ENCODE results near the gene EPM2AIP1.
"Not testable (repeated sequence)": the region's sequence is repeated elsewhere in the genome, so short reads cannot be mapped to it uniquely, and the experiment has no call there.

EPM2AIP1 gene

DNA sequence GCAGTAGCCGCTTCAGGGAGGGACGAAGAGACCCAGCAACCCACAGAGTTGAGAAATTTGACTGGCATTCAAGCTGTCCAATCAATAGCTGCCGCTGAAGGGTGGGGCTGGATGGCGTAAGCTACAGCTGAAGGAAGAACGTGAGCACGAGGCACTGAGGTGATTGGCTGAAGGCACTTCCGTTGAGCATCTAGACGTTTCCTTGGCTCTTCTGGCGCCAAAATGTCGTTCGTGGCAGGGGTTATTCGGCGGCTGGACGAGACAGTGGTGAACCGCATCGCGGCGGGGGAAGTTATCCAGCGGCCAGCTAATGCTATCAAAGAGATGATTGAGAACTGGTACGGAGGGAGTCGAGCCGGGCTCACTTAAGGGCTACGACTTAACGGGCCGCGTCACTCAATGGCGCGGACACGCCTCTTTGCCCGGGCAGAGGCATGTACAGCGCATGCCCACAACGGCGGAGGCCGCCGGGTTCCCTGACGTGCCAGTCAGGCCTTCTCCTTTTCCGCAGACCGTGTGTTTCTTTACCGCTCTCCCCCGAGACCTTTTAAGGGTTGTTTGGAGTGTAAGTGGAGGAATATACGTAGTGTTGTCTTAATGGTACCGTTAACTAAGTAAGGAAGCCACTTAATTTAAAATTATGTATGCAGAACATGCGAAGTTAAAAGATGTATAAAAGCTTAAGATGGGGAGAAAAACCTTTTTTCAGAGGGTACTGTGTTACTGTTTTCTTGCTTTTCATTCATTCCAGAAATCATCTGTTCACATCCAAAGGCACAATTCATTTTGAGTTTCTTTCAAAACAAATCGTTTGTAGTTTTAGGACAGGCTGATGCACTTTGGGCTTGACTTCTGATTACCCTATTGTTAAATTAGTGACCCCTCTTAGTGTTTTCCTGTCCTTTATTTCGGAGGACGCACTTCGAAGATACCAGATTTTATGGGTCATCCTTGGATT lies 674 bp upstream of the EPM2AIP1 start, which contains the start of gene MLH1:
Gene MLH1, plus strand, starts transcription at position 193 of the 958 bp plus-strand sequence. Its CDS starts 30 bp downstream, at position 223.
- DNase-seq (ENCODE audit: low read depth) = peak; percentile 86

- no peak for DNase-seq (ENCODE audit: low read depth)
These were observed 767 bp downstream of the EPM2AIP1 start for GRCh38 chr3:36991923-36992805.

DNA sequence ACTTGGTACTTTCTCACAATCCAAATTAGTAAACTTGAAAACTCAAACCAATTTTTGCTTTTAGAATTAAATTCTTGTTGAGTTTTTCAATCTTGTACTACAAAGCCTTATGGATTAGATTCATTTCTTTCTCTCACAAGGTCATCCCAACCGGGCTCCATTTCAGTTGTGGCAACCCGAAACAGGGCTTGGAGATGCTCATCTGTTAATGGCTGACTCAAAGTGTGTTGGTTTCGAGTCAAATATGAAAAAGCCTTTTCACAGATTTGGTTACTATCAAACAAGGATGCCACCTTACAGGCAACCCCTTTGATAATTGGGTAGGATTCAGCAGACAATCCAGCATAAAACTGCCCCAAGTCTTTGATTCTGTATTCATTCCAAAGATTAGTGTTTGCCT lies 1.8 kb downstream of the EPM2AIP1 start:
- DNase-seq (ENCODE audit: low read depth) = no peak

DNA sequence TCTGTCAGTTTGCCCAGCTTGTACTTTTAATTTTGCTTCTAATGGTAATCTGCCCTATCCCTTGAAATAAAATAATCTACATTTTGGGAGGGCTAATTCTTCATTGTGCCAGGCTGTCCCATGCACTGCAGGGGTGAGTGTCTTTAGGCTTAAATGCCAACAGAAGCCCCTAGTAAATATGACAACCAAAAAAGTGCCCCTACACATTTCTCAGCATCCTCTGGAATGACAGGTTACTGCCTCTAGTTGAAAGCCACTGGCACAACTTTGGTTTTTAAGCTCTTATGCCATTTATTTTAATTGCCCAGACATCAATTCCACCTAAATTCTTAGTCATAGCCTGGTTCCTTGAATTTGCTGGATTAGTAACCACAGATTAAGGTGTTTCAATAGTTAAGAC lies 3.4 kb downstream of the EPM2AIP1 start:
- no peak for DNase-seq (ENCODE audit: low read depth)

- no peak for DNase-seq (ENCODE audit: low read depth)
These were observed 3.9 kb downstream of the EPM2AIP1 start for GRCh38 chr3:36989005-36989404.

DNA sequence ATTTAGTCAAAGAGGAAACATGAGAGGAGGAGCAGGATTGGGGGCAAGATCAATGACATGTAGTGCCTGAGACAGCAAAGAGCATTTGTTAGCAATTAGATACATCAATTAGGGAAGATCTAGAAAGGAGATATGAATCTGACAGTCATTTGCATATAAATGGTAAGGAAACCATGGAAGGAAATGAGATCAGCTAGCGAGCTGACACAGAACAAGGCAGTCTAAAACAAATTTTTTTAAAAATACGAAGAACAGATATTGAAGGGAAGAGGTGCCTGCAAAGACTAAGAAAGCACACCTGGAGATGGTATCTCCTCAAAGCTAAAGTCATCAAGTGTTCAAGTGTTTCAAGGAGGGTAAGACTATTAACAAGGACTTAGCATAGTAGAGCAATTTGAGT lies 4.6 kb downstream of the EPM2AIP1 start:
- no peak for DNase-seq (ENCODE audit: low read depth)

DNA sequence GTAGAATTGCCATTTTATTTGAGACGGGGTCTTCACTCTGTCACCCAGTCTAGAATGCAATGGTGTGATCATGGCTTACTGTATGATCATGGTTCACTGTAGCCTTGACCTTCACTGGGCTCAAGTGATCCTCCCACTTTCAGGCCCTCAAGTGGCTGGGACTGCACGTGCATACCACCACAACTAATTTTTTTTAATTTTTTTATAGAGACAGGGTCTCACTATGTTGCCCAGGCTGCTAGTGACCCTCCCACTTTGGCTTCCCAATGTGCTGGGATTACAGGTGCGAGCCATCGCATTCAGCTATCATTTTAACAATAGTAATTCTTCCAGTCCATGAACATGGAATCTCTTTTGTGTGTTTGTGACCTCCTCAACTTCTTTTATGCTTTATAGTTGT lies 11.9 kb downstream of the EPM2AIP1 start:
- DNase-seq (ENCODE audit: low read depth) = no peak

GRCh38 chr3:36973139-36973538 lies 19.8 kb downstream of the EPM2AIP1 start:
- no peak for DNase-seq (ENCODE audit: low read depth)

DNA sequence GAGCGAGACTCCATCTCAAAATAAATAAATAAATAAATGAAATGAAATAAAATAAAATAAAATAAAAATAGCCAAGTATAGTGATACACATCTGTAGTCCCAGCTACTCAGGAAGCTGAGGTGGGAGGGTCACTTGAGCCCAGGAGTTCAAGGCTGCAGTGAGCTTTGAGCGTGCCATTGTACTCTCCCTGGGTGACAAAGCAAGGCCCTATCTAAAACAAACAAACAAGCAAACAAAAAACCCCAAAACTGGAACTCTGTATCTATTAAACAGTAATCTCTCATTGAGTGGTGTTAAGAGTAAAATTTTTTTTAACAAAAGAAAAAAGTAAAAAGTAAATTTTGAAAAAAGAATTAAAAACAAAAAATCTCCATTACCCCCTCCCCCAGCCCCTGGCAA lies 20.8 kb downstream of the EPM2AIP1 start:
- no peak for DNase-seq (ENCODE audit: low read depth)

GRCh38 chr3:36969540-36970432 lies 23.1 kb downstream of the EPM2AIP1 start:
- no peak for DNase-seq (ENCODE audit: low read depth)

- no peak for DNase-seq (ENCODE audit: low read depth)
These were observed 23.8 kb downstream of the EPM2AIP1 start for GRCh38 chr3:36969085-36969484.

GRCh38 chr3:36965440-36965839 lies 27.5 kb downstream of the EPM2AIP1 start:
- DNase-seq (ENCODE audit: low read depth) = no peak

- DNase-seq (ENCODE audit: low read depth) = no peak
These were observed 28.1 kb downstream of the EPM2AIP1 start for GRCh38 chr3:36964817-36965216.

DNA sequence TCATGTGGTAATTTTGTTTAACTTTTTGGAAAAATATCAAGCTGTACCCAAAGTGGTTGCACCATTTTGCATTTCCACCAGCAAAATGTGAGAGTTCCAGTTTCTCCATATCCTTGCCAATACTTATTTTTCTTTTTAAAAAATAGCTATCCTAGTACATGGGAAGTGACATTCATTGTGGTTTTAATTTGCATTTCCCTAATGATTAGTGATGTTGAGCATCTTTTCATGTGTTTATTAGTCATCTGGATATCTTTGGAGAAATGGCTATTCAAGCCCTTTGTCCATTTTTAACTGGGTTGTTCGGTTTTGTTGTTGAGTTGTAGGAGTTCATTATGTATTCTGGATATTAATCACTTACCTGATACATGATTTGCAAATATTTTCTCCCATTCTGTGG lies 28.6 kb downstream of the EPM2AIP1 start:
- no peak for DNase-seq (ENCODE audit: low read depth)

DNA sequence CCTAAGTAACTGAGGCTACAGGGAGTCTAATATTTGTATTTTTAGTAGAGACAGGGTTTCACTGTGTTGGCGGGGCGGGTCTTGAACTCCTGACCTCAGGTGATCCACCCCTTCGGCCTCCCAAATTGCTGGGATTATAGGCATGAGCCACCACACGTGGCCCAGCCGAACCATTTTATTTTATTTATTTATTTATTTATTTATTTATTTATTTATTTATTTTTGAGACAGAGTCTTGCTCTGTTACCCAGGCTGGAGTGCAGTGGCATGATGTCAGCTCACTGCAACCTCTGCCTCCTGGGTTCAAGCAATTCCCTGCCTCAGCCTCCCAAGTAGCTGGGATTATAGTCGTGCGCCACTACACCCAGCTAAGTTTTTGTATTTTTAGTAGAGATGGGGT lies 29.9 kb downstream of the EPM2AIP1 start:
- not testable (repeated sequence) for DNase-seq (ENCODE audit: low read depth)

- no peak for DNase-seq (ENCODE audit: low read depth)
These were observed 32.4 kb downstream of the EPM2AIP1 start for GRCh38 chr3:36960502-36960901.

GRCh38 chr3:36959821-36960220 lies 33.1 kb downstream of the EPM2AIP1 start:
- DNase-seq (ENCODE audit: low read depth) = no peak

DNA sequence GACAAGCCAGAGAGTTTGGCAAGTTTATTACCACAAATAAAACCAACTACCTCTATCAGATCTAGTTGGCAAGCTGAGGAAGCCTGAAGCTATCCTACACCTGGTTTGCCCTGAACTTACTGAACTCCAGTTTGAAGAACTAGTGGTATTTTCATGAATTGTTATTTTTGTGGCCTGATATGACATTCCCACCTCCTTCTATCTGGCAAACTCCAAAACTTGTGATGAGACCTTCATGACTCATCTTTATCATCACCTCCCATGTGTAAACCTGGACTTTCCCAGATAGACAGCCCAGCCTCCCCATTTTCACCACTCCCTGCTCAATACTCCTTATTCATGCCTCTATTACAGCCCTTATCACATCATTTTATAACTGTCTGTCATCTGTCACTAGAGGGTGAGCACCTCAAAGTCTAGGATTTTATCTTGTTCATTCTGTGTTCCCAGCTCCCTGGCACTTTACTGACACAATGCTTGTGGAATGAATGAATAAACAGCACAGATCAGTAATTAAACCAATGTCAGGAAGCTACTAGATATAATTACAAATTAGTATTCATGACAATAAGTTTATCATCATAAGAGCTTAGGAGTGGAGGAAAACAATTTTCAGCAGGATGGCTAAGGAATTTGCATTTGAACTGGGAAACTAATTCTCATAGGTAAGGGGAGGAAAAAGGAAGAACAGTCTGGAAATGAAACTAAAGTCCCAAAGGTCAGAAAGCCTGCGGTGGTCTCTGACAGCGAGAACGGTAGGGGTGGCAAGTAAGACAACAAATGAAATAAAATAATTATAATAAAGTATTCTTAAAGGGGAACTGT lies 34.9 kb downstream of the EPM2AIP1 start:
- DNase-seq (ENCODE audit: low read depth) = no peak

- DNase-seq (ENCODE audit: low read depth) = no peak
These were observed 35.9 kb downstream of the EPM2AIP1 start for GRCh38 chr3:36957063-36957462.

- DNase-seq (ENCODE audit: low read depth) = no peak
These were observed 36.8 kb downstream of the EPM2AIP1 start for GRCh38 chr3:36956155-36956554.
